Breast epithelium (tissue), 4 donors: Measurements from ENCODE around the gene FNIP2. TPM values are rescaled to one million over a fixed set of nuclear protein-coding genes. Genes with fewer than 3 reads are reported as not detected.
A peak's percentile ranks its signal among the peaks of the same experiment; 100 is the strongest.

Experiments
- DNase-seq, 2 donors: peaks; one replicate each; pipeline ENCODE4 v3.0.0-alpha.2; 2019; ENCODE audit warnings: low spot score in 2 of 2
- H3K27ac ChIP-seq, 2 donors: fragments of 200-600 bp; sonication (generic) in 1 of 2; one replicate each; pipeline ENCODE4 v1.5.1; 2016 to 2019; ENCODE audit warnings: mild to moderate bottlenecking in 1 of 2
- H3K27me3 ChIP-seq, 2 donors: fragments of 200-600 bp; sonication (generic) in 1 of 2; one replicate each; pipeline versions ENCODE4 v1.5.1 to v1.6.0; 2017 to 2019; ENCODE audit warnings: control low read depth in 1 of 2, mild to moderate bottlenecking in 1 of 2
- H3K36me3 ChIP-seq: fragments of 200-600 bp; one replicate; pipeline ENCODE4 v1.5.1; 2019
- H3K4me1 ChIP-seq, 2 donors: fragments of 200-600 bp; sonication (generic); one replicate each; pipeline ENCODE4 v1.5.1; 2016 to 2019; ENCODE audit warnings: control low read depth in 1 of 2
- H3K4me3 ChIP-seq, 3 donors: fragments of 200-600 bp; sonication (generic); 1 replicate in 2 of 3; 2 replicates in 1 of 3; pipeline ENCODE4 v1.5.1; 2016 to 2019; ENCODE audit warnings: mild to moderate bottlenecking in 3 of 3, moderate library complexity in 2 of 3
- H3K9me3 ChIP-seq, 2 donors: fragments of 200-600 bp; sonication (generic) in 1 of 2; one replicate each; pipeline ENCODE4 v1.5.1; 2016 to 2019; ENCODE audit warnings: control low read depth in 1 of 2
- POLR2A ChIP-seq: fragments of 450-650 bp; IDR thresholded peaks from one replicate; pipeline ENCODE4 v1.6.1; 2016; ENCODE audit warnings: antibody characterized with exemption, mild to moderate bottlenecking, moderate library complexity
- POLR2AphosphoS5 ChIP-seq, 3 donors: sonication (generic); formaldehyde crosslinking; IDR thresholded peaks; one replicate each; pipeline ENCODE4 v1.6.1; 2017; ENCODE audit warnings: antibody characterized with exemption in 3 of 3
- intact Hi-C: fragments of 100-400 bp; cut with DNase I; formaldehyde crosslinking; loops from one replicate; pipeline ENCODE4 v1.15.1; 2023; ENCODE audit warnings: low total_unique reads
- total RNA-seq, 3 donors: library from RNA; depleted of rRNA; stranded (reverse); fragments of >200 nt; gene quantifications; one replicate each; pipeline ENCODE4 v1.1.0, GENCODE V29; 2016
- TF ChIP-seq, protein P1 (sequence below), 3 donors: fragments of 450-650 bp; IDR thresholded peaks; one replicate each; pipeline ENCODE4 v1.5.1; 2016 to 2017; ENCODE audit warnings: antibody characterized with exemption in 3 of 3, mild to moderate bottlenecking in 3 of 3, moderate library complexity in 3 of 3

FNIP2 gene
- total RNA-seq, 3 donors from 2014 or later: 40.3 to 70.4 (median 55.2) TPM

DNA sequence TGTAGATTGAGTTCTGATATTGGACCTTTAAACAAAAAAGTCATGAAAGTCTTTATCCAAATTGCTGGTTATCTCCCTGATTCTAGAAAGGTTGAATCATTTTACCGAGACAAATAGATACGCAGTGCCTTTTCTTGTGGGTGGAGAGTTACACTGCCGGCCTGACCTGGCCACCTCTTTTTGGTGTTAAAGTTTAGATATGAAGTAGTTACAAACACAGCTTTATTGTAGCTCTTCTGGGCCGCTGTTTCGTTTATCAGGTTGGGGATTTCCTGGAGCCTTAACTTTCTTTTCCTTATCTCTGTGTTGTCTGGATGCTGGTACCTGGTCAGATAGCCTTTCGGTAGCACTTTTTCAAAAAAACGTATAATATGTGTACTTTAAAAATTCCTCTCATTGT lies 31.0 kb downstream of the FNIP2 start:
- Histone ChIP-seq H3K27ac (no peak overlapping the region), H3K36me3 (no peaks in the 10 kb centered on the region), H3K4me3 (no peak overlapping the region), H3K4me1 (no peaks in the 10 kb centered on the region), H3K27me3 (no peaks in the 10 kb centered on the region), H3K9me3 (no peaks in the 10 kb centered on the region)
- intact Hi-C loops: no loop called here
- TF ChIP-seq POLR2AphosphoS5 (IDR thresholded peaks at IDR 0.05) (no peak), POLR2A (no peak)
- TF ChIP-seq, protein P1, sequence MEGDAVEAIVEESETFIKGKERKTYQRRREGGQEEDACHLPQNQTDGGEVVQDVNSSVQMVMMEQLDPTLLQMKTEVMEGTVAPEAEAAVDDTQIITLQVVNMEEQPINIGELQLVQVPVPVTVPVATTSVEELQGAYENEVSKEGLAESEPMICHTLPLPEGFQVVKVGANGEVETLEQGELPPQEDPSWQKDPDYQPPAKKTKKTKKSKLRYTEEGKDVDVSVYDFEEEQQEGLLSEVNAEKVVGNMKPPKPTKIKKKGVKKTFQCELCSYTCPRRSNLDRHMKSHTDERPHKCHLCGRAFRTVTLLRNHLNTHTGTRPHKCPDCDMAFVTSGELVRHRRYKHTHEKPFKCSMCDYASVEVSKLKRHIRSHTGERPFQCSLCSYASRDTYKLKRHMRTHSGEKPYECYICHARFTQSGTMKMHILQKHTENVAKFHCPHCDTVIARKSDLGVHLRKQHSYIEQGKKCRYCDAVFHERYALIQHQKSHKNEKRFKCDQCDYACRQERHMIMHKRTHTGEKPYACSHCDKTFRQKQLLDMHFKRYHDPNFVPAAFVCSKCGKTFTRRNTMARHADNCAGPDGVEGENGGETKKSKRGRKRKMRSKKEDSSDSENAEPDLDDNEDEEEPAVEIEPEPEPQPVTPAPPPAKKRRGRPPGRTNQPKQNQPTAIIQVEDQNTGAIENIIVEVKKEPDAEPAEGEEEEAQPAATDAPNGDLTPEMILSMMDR (IDR thresholded peaks at IDR 0.05): no peak
- DNase-seq: no peak

- no peaks in the 10 kb centered on the region for H3K36me3 ChIP-seq
- TF ChIP-seq, protein P1 (IDR thresholded peaks at IDR 0.05): no peak
- no peak for TF ChIP-seq POLR2A
- no peak for TF ChIP-seq POLR2AphosphoS5 (IDR thresholded peaks at IDR 0.05)
- no peak overlapping the region for H3K4me3 ChIP-seq
- H3K4me1 ChIP-seq: no peaks in the 10 kb centered on the region
- no peaks in the 10 kb centered on the region for H3K27me3 ChIP-seq
- no peaks in the 10 kb centered on the region for H3K9me3 ChIP-seq
- DNase-seq: no peak
- intact Hi-C loops: no loop called here
- H3K27ac ChIP-seq: no peak overlapping the region
These were observed 32.2 kb downstream of the FNIP2 start for GRCh38 chr4:158801066-158801465.

DNA sequence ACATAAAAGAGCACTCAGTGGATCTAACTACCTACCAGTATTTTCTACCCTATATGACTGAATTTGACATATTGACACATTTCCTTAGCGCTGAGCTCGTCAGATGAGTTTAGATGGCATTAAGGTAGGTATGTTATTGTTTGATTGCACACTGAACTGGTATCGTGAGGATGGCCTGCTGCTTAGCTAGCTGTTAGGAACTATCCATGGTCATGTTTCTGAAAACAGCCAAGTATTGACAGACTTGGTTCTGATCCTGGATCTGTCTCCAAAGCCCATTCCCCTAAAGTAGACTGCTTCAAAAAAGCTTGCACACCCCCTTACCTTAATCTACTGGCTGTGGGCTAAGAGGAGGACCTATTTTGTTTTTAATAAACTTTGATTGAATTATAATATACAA lies 32.9 kb downstream of the FNIP2 start:
- intact Hi-C loops: no loop called here
- no peak for DNase-seq
- H3K4me3 ChIP-seq: no peak overlapping the region
- TF ChIP-seq POLR2A (no peak), POLR2AphosphoS5 (IDR thresholded peaks at IDR 0.05) (no peak)
- H3K4me1 ChIP-seq: no peaks in the 10 kb centered on the region
- H3K36me3 ChIP-seq: no peaks in the 10 kb centered on the region
- no peaks in the 10 kb centered on the region for H3K9me3 ChIP-seq
- no peak overlapping the region for H3K27ac ChIP-seq
- no peaks in the 10 kb centered on the region for H3K27me3 ChIP-seq

GRCh38 chr4:158802914-158803313 lies 34.1 kb downstream of the FNIP2 start:
- Histone ChIP-seq H3K27me3 (no peaks in the 10 kb centered on the region), H3K27ac (no peak overlapping the region), H3K4me3 (no peak overlapping the region), H3K4me1 (no peaks in the 10 kb centered on the region), H3K36me3 (no peaks in the 10 kb centered on the region), H3K9me3 (no peaks in the 10 kb centered on the region)
- no peak for DNase-seq
- TF ChIP-seq, protein P1 (IDR thresholded peaks at IDR 0.05): no peak
- TF ChIP-seq POLR2AphosphoS5 (IDR thresholded peaks at IDR 0.05) (no peak), POLR2A (no peak)
- intact Hi-C loops: no loop called here

GRCh38 chr4:158805635-158806471 lies 37.0 kb downstream of the FNIP2 start:
- Histone ChIP-seq H3K36me3 (no peaks in the 10 kb centered on the region), H3K27me3 (no peaks in the 10 kb centered on the region), H3K4me3 (no peak overlapping the region), H3K27ac (no peak overlapping the region), H3K9me3 (no peaks in the 10 kb centered on the region), H3K4me1 (no peaks in the 10 kb centered on the region)
- TF ChIP-seq, protein P1 (IDR thresholded peaks at IDR 0.05): no peak
- TF ChIP-seq POLR2A (no peak), POLR2AphosphoS5 (IDR thresholded peaks at IDR 0.05) (no peak)
- intact Hi-C loops: no loop called here
- peak in 1 of 2 donors; percentile 22 for DNase-seq
